Prostate gland (tissue), 2 donors: ENCODE results near the gene AQP4. TPM values are rescaled to one million over a fixed set of nuclear protein-coding genes. Genes with fewer than 3 reads are reported as not detected.

Source experiments
- DNase-seq: peaks from one replicate; pipeline ENCODE4 v3.0.0-alpha.2; 2019; ENCODE audit warnings: low spot score
- H3K27ac ChIP-seq, 2 donors: fragments of 200-600 bp; sonication (generic); 2 replicates each; pipeline ENCODE4 v1.5.1; 2017 to 2019
- H3K27me3 ChIP-seq: fragments of 200-600 bp; sonication (generic); replicated peaks from 2 replicates; pipeline ENCODE4 v1.5.1; 2019; ENCODE audit not compliant: insufficient read depth
- H3K36me3 ChIP-seq, 2 donors: fragments of 200-600 bp; sonication (generic); 1 replicate in 1 of 2; 2 replicates in 1 of 2; pipeline versions ENCODE4 v1.5.1 to v1.8.1; 2017 to 2019
- H3K4me1 ChIP-seq: fragments of 200-600 bp; sonication (generic); replicated peaks from 2 replicates; pipeline ENCODE4 v1.5.1; 2019
- H3K4me3 ChIP-seq, 2 donors: fragments of 200-600 bp; sonication (generic); 2 replicates each; pipeline ENCODE4 v1.5.1; 2017 to 2019
- H3K9me3 ChIP-seq: fragments of 200-600 bp; sonication (generic); 2 replicates; pipeline ENCODE4 v1.5.1; 2017
- POLR2A ChIP-seq: fragments of 450-650 bp; IDR thresholded peaks from one replicate; pipeline ENCODE4 v1.6.1; 2016; ENCODE audit warnings: antibody characterized with exemption, mild to moderate bottlenecking
- POLR2AphosphoS5 ChIP-seq: sonication (generic); formaldehyde crosslinking; IDR thresholded peaks from one replicate; pipeline ENCODE4 v1.6.1; 2017; ENCODE audit warnings: antibody characterized with exemption
- WGBS: methylation state at CpG from one replicate; pipeline ENCODE4 v1.1.5; 2018; 5-methylcytosine and 5-hydroxymethylcytosine counted together
- intact Hi-C: fragments of 100-400 bp; cut with DNase I; formaldehyde crosslinking; loops from one replicate; pipeline ENCODE4 v1.14.2; 2022
- total RNA-seq, 2 donors: library from RNA; depleted of rRNA; stranded (reverse); fragments of >200 nt; gene quantifications; one replicate each; pipeline ENCODE4 v1.1.0, GENCODE V29; 2016
- TF ChIP-seq, protein P1 (sequence below), 4 experiments: fragments of 200-600 bp in 2 of 4; fragments of 450-650 bp in 2 of 4; sonication (generic) in 2 of 4; IDR thresholded peaks; 1 replicate in 3 of 4; 2 replicates in 1 of 4; pipeline ENCODE4 v1.5.1; 2016 to 2019; ENCODE audit warnings: antibody characterized with exemption in 4 of 4, mild to moderate bottlenecking in 2 of 4, moderate library complexity in 2 of 4

The AQP4 gene
- total RNA-seq, 2 donors from 2014 or later = 1.7 to 8.4 TPM

GRCh38 chr18:26843760-26844159 lies 21.7 kb downstream of the AQP4 start:
- H3K4me1 ChIP-seq = no peaks in the 10 kb centered on the region
- WGBS = 96% methylated on average over 1 of the region's 1 CpG
- no peaks in the 10 kb centered on the region for H3K27me3 ChIP-seq
- H3K9me3 ChIP-seq = no peaks in the 10 kb centered on the region
- H3K27ac ChIP-seq = no peak overlapping the region
- TF ChIP-seq POLR2A (no peak), POLR2AphosphoS5 (no peak)
- TF ChIP-seq, protein P1, sequence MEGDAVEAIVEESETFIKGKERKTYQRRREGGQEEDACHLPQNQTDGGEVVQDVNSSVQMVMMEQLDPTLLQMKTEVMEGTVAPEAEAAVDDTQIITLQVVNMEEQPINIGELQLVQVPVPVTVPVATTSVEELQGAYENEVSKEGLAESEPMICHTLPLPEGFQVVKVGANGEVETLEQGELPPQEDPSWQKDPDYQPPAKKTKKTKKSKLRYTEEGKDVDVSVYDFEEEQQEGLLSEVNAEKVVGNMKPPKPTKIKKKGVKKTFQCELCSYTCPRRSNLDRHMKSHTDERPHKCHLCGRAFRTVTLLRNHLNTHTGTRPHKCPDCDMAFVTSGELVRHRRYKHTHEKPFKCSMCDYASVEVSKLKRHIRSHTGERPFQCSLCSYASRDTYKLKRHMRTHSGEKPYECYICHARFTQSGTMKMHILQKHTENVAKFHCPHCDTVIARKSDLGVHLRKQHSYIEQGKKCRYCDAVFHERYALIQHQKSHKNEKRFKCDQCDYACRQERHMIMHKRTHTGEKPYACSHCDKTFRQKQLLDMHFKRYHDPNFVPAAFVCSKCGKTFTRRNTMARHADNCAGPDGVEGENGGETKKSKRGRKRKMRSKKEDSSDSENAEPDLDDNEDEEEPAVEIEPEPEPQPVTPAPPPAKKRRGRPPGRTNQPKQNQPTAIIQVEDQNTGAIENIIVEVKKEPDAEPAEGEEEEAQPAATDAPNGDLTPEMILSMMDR (IDR thresholded peaks at IDR 0.05) = no peak
- intact Hi-C loops = no loop called here
- H3K36me3 ChIP-seq = no peaks in the 10 kb centered on the region
- H3K4me3 ChIP-seq = no peak overlapping the region
- DNase-seq = no peak

- TF ChIP-seq, protein P1 (IDR thresholded peaks at IDR 0.05) = no peak
- TF ChIP-seq POLR2A (no peak), POLR2AphosphoS5 (no peak)
- WGBS = 74% methylated on average over 5 of the region's 5 CpGs
- Histone ChIP-seq H3K36me3 (no peaks in the 10 kb centered on the region), H3K4me1 (no peaks in the 10 kb centered on the region), H3K9me3 (no peaks in the 10 kb centered on the region), H3K27me3 (no peaks in the 10 kb centered on the region), H3K4me3 (no peak overlapping the region), H3K27ac (no peak overlapping the region)
- no peak for DNase-seq
- intact Hi-C loops = no loop called here
These were observed 24.5 kb downstream of the AQP4 start for GRCh38 chr18:26840965-26841364.

DNA sequence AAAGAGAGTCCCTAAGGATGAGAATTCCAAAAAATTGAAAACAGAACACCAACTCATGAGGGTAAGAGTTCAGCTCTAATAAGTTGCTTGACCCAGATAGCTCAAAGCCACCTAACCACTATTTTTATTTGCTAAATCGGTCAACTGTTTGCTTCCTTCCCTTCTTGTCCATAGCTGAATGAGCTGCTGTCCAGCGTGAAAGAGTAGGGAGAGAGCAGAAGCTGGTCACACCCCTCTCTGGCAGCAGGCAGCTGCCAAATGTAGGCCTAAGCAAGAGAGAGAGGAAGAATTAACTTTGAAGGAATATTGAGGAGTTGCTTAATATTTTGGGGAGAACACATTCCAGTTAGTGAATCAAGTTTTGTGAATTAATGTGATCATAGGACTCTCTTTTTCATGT lies 25.9 kb downstream of the AQP4 start:
- no peak for DNase-seq
- no peaks in the 10 kb centered on the region for H3K36me3 ChIP-seq
- WGBS = 54% methylated on average over 2 of the region's 2 CpGs

GRCh38 chr18:26832302-26832701 lies 33.2 kb downstream of the AQP4 start:
- TF ChIP-seq POLR2A (no peak), POLR2AphosphoS5 (no peak)
- TF ChIP-seq, protein P1 (IDR thresholded peaks at IDR 0.05) = no peak
- Histone ChIP-seq H3K36me3 (no peaks in the 10 kb centered on the region), H3K27ac (no peak overlapping the region), H3K4me3 (no peak overlapping the region), H3K9me3 (no peaks in the 10 kb centered on the region), H3K4me1 (no peaks in the 10 kb centered on the region), H3K27me3 (no peaks in the 10 kb centered on the region)
- WGBS = 98% methylated on average over 11 of the region's 11 CpGs
- intact Hi-C loops = no loop called here
- DNase-seq = no peak

More for the DNA sequence above, 25.9 kb downstream of the AQP4 start:
- no peaks in the 10 kb centered on the region for H3K9me3 ChIP-seq
- H3K4me1 ChIP-seq = no peaks in the 10 kb centered on the region
- H3K27ac ChIP-seq = no peak overlapping the region
- intact Hi-C loops = no loop called here
- no peaks in the 10 kb centered on the region for H3K27me3 ChIP-seq
- no peak overlapping the region for H3K4me3 ChIP-seq
- TF ChIP-seq POLR2AphosphoS5 = no peak
- TF ChIP-seq POLR2A = no peak
- TF ChIP-seq, protein P1 (IDR thresholded peaks at IDR 0.05) = no peak

DNA sequence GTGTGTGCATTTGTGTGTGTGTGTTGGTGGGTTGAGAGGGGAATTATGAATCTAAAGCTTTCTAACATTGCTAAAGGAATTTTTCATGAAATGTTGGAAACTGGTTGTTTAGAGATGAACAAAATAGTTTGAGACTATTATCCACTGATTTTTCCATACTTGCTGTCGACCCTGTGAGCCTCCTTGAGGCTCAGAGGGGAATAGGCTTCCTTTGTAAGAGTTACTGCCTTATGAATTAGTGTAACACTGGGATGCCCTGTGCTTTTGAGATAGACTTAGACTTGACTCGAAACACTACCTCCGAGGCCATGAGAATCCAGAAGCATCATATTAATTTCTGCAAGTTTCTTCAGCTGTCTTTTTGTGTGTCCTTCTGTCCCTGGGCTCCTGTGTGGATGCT lies 37.9 kb downstream of the AQP4 start:
- no peaks in the 10 kb centered on the region for H3K9me3 ChIP-seq
- DNase-seq = no peak
- H3K27me3 ChIP-seq = no peaks in the 10 kb centered on the region
- no peaks in the 10 kb centered on the region for H3K36me3 ChIP-seq
- intact Hi-C loops = no loop called here
- H3K4me1 ChIP-seq = no peaks in the 10 kb centered on the region
- WGBS = 72% methylated on average over 3 of the region's 3 CpGs
- no peak overlapping the region for H3K27ac ChIP-seq
- H3K4me3 ChIP-seq = no peak overlapping the region
- TF ChIP-seq, protein P1 (IDR thresholded peaks at IDR 0.05) = no peak
- no peak for TF ChIP-seq POLR2A
